Muscle layer of colon (tissue), 2 donors: Measurements from ENCODE around the gene ZNF846.
"Not testable (repeated sequence)": the region's sequence is repeated elsewhere in the genome, so short reads cannot be mapped to it uniquely, and the experiment has no call there.

Experiments used
- H3K27ac ChIP-seq: one replicate; pipeline ENCODE4 v1.7.0; 2013; ENCODE audit warnings: low read depth, mild to moderate bottlenecking, low read length, moderate library complexity
- H3K27me3 ChIP-seq, 2 donors: one replicate each; pipeline ENCODE4 v1.7.0; 2013; ENCODE audit warnings: low read length in 2 of 2, mild to moderate bottlenecking in 2 of 2; ENCODE audit not compliant: insufficient read depth in 2 of 2, control insufficient read depth in 1 of 2
- H3K36me3 ChIP-seq: one replicate; pipeline ENCODE4 v1.7.0; 2013; ENCODE audit warnings: mild to moderate bottlenecking, low read length; ENCODE audit not compliant: insufficient read depth
- H3K4me1 ChIP-seq: one replicate; pipeline ENCODE4 v1.7.0; 2013; ENCODE audit warnings: mild to moderate bottlenecking, low read length; ENCODE audit not compliant: insufficient read depth
- H3K4me3 ChIP-seq, 2 donors: one replicate each; pipeline ENCODE4 v1.7.0; 2013; ENCODE audit warnings: low read length in 2 of 2, low read depth in 1 of 2, mild to moderate bottlenecking in 1 of 2, moderate library complexity in 1 of 2
- H3K9ac ChIP-seq: one replicate; pipeline ENCODE4 v1.7.0; 2013; ENCODE audit warnings: low read length
- H3K9me3 ChIP-seq: one replicate; pipeline ENCODE4 v1.7.0; 2013; ENCODE audit warnings: mild to moderate bottlenecking, low read length
- donor health status: abdominal sarcoma.
- donor health status: Adenocarcinoma of cecum.

ZNF846 gene

GRCh38 chr19:9757544-9758501 is 10.7 kb downstream of the ZNF846 start:
- H3K4me1 ChIP-seq = no peaks in the 10 kb centered on the region
- no peak overlapping the region for H3K9ac ChIP-seq
- H3K9me3 ChIP-seq = peaks cover 19% of the 10 kb centered on the region
- no peak overlapping the region for H3K4me3 ChIP-seq
- H3K27ac ChIP-seq = no peak overlapping the region
- H3K27me3 ChIP-seq = no peaks in the 10 kb centered on the region
- H3K36me3 ChIP-seq = peaks cover 37% of the 10 kb centered on the region

GRCh38 chr19:9752701-9753443 is 15.7 kb downstream of the ZNF846 start:
- Histone ChIP-seq H3K4me3 (no peak overlapping the region), H3K36me3 (peaks cover 9% of the 10 kb centered on the region), H3K9me3 (peaks cover 13% of the 10 kb centered on the region), H3K27me3 (no peaks in the 10 kb centered on the region), H3K27ac (no peak overlapping the region), H3K9ac (no peak overlapping the region), H3K4me1 (no peaks in the 10 kb centered on the region)

GRCh38 chr19:9751446-9751845 is 17.1 kb downstream of the ZNF846 start:
- H3K9me3 ChIP-seq = peaks cover 4% of the 10 kb centered on the region
- no peak overlapping the region for H3K9ac ChIP-seq
- no peaks in the 10 kb centered on the region for H3K36me3 ChIP-seq
- H3K27me3 ChIP-seq = no peaks in the 10 kb centered on the region
- H3K4me3 ChIP-seq = no peak overlapping the region
- no peak overlapping the region for H3K27ac ChIP-seq
- no peaks in the 10 kb centered on the region for H3K4me1 ChIP-seq

- H3K27ac ChIP-seq = no peak overlapping the region
- no peaks in the 10 kb centered on the region for H3K4me1 ChIP-seq
Measured at GRCh38 chr19:9741476-9742171, 26.9 kb downstream of the ZNF846 start.

GRCh38 chr19:9735986-9736385 is 32.6 kb downstream of the ZNF846 start:
- Histone ChIP-seq H3K27me3 (no peaks in the 10 kb centered on the region), H3K4me3 (no peak overlapping the region), H3K27ac (no peak overlapping the region), H3K36me3 (no peaks in the 10 kb centered on the region), H3K9me3 (no peaks in the 10 kb centered on the region), H3K4me1 (no peaks in the 10 kb centered on the region), H3K9ac (no peak overlapping the region)

More at GRCh38 chr19:9741476-9742171, 26.9 kb downstream of the ZNF846 start:
- H3K9me3 ChIP-seq = no peaks in the 10 kb centered on the region
- no peaks in the 10 kb centered on the region for H3K36me3 ChIP-seq
- no peak overlapping the region for H3K9ac ChIP-seq
- H3K4me3 ChIP-seq = no peak overlapping the region
- no peaks in the 10 kb centered on the region for H3K27me3 ChIP-seq

GRCh38 chr19:9730056-9730455 is 38.5 kb downstream of the ZNF846 start:
- H3K9ac ChIP-seq = not testable (repeated sequence)

GRCh38 chr19:9729162-9729561 is 39.4 kb downstream of the ZNF846 start:
- H3K9me3 ChIP-seq = no peaks in the 10 kb centered on the region
- no peak overlapping the region for H3K27ac ChIP-seq
- H3K4me3 ChIP-seq = no peak overlapping the region
- H3K4me1 ChIP-seq = no peaks in the 10 kb centered on the region
- H3K36me3 ChIP-seq = no peaks in the 10 kb centered on the region
- no peaks in the 10 kb centered on the region for H3K27me3 ChIP-seq
- no peak overlapping the region for H3K9ac ChIP-seq

More at GRCh38 chr19:9730056-9730455, 38.5 kb downstream of the ZNF846 start:
- H3K36me3 ChIP-seq, H3K4me1 ChIP-seq, H3K27me3 ChIP-seq, H3K4me3 ChIP-seq, H3K27ac ChIP-seq, H3K9me3 ChIP-seq: not testable (repeated sequence)

- Histone ChIP-seq H3K4me1 (no peaks in the 10 kb centered on the region), H3K9me3 (no peaks in the 10 kb centered on the region), H3K9ac (no peak overlapping the region), H3K27ac (no peak overlapping the region), H3K36me3 (no peaks in the 10 kb centered on the region), H3K4me3 (no peak overlapping the region), H3K27me3 (no peaks in the 10 kb centered on the region)
Measured at GRCh38 chr19:9727644-9728043, 40.9 kb downstream of the ZNF846 start.

GRCh38 chr19:9725508-9726201 is 42.9 kb downstream of the ZNF846 start:
- H3K9ac ChIP-seq, H3K9me3 ChIP-seq, H3K36me3 ChIP-seq, H3K27me3 ChIP-seq, H3K4me3 ChIP-seq, H3K27ac ChIP-seq, H3K4me1 ChIP-seq: not testable (repeated sequence)

- Histone ChIP-seq H3K36me3 (no peaks in the 10 kb centered on the region), H3K9me3 (no peaks in the 10 kb centered on the region), H3K27ac (no peak overlapping the region), H3K9ac (no peak overlapping the region), H3K27me3 (no peaks in the 10 kb centered on the region), H3K4me3 (no peak overlapping the region), H3K4me1 (no peaks in the 10 kb centered on the region)
Measured at GRCh38 chr19:9724157-9724556, 44.4 kb downstream of the ZNF846 start.

GRCh38 chr19:9721861-9722260 is 46.7 kb downstream of the ZNF846 start:
- no peaks in the 10 kb centered on the region for H3K4me1 ChIP-seq
- no peak overlapping the region for H3K27ac ChIP-seq
- H3K9me3 ChIP-seq = no peaks in the 10 kb centered on the region
- H3K9ac ChIP-seq = no peak overlapping the region
- H3K27me3 ChIP-seq = no peaks in the 10 kb centered on the region
- no peak overlapping the region for H3K4me3 ChIP-seq
- H3K36me3 ChIP-seq = no peaks in the 10 kb centered on the region
